Measurements from ENCODE around the gene SIK2.

DNA sequence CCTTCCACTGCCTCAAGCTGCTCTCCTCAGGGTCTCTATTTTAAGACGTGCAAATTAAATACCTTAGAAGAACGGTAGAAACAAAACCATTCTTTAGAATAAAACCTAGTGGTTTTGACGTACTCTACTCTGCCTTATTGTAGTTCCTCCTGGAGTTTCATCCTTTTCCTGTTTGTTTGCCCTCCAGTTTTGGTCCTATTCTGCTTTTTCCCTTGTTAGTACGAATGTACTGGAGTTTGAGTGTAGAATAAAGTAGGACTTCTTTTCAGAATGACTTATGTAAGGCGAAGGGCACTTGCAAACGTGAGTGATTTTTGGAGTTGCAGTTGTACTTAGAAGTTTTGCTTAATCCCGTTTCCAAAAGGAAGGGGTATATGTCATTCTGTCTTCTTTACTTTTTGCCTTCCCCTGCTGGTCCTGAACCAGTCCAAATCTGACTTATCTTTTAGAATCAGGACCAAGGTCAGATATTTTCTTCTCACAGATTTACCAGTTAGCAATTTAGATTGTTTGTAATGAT lies 1.4 kb downstream of the SIK2 start:
- TF ChIP-seq RAD21 (IDR thresholded peaks at IDR 0.05; ENCODE audit: low read depth) (no peak), CEBPB (IDR thresholded peaks at IDR 0.05) (no peak), EP300 (IDR thresholded peaks at IDR 0.05; ENCODE audit: borderline replicate concordance) (no peak), YY1 (IDR thresholded peaks at IDR 0.05; ENCODE audit: low read depth) (no peak), TCF12 (IDR thresholded peaks at IDR 0.05; ENCODE audit: low read depth) (no peak)

Measured in Ishikawa (cell line).